ENCODE measurements around the gene HERC5.
A peak's percentile ranks its signal among the peaks of the same experiment; 100 is the strongest.
"Not testable (repeated sequence)": the region's sequence is repeated elsewhere in the genome, so short reads cannot be mapped to it uniquely, and the experiment has no call there.

Gene HERC5

GRCh38 chr4:88448211-88448765, 8.6 kb upstream of the HERC5 start:
- not testable (repeated sequence) for DNase-seq (ENCODE audit: low spot score)

- no peak for DNase-seq (ENCODE audit: low spot score)
Measured at GRCh38 chr4:88448889-88449288, 8.0 kb upstream of the HERC5 start.

GRCh38 chr4:88449290-88449689, 7.6 kb upstream of the HERC5 start:
- DNase-seq (ENCODE audit: low spot score) = no peak

GRCh38 chr4:88451205-88451604, 5.7 kb upstream of the HERC5 start:
- DNase-seq (ENCODE audit: low spot score) = no peak

- no peak for DNase-seq (ENCODE audit: low spot score)
Measured at GRCh38 chr4:88452912-88453311, 4.0 kb upstream of the HERC5 start.

- DNase-seq (ENCODE audit: low spot score) = peak; percentile 48
Measured at GRCh38 chr4:88457307-88458103, 586 bp downstream of the HERC5 start.

- no peak for DNase-seq (ENCODE audit: low spot score)
Measured at GRCh38 chr4:88458104-88458740, 1.3 kb downstream of the HERC5 start.

GRCh38 chr4:88465653-88466192, 8.8 kb downstream of the HERC5 start:
- DNase-seq (ENCODE audit: low spot score) = no peak

GRCh38 chr4:88467392-88467791, 10.5 kb downstream of the HERC5 start:
- DNase-seq (ENCODE audit: low spot score) = no peak

GRCh38 chr4:88477229-88477860, 20.4 kb downstream of the HERC5 start:
- DNase-seq (ENCODE audit: low spot score) = no peak

- no peak for DNase-seq (ENCODE audit: low spot score)
Measured at GRCh38 chr4:88478247-88478646, 21.3 kb downstream of the HERC5 start.

- DNase-seq (ENCODE audit: low spot score) = no peak
Measured at GRCh38 chr4:88481537-88481936, 24.6 kb downstream of the HERC5 start.

GRCh38 chr4:88489100-88489761, 32.3 kb downstream of the HERC5 start:
- no peak for DNase-seq (ENCODE audit: low spot score)

- no peak for DNase-seq (ENCODE audit: low spot score)
Measured at GRCh38 chr4:88497859-88498409, 41.0 kb downstream of the HERC5 start.

GRCh38 chr4:88503344-88503743, 46.4 kb downstream of the HERC5 start:
- no peak for DNase-seq (ENCODE audit: low spot score)

- no peak for DNase-seq (ENCODE audit: low spot score)
Measured at GRCh38 chr4:88511236-88511635, 54.3 kb downstream of the HERC5 start.

GRCh38 chr4:88514557-88515511, 57.9 kb downstream of the HERC5 start:
- DNase-seq (ENCODE audit: low spot score) = no peak

- no peak for DNase-seq (ENCODE audit: low spot score)
Measured at GRCh38 chr4:88516746-88517145, 59.8 kb downstream of the HERC5 start.

- DNase-seq (ENCODE audit: low spot score) = no peak
Measured at GRCh38 chr4:88517825-88518224, 60.9 kb downstream of the HERC5 start.

- no peak for DNase-seq (ENCODE audit: low spot score)
Measured at GRCh38 chr4:88518911-88519310, 62.0 kb downstream of the HERC5 start.
